IgD-negative memory B cell (primary cell): ENCODE measurements around the gene HYCC1. TPM values are rescaled to one million over a fixed set of nuclear protein-coding genes. Genes with fewer than 3 reads are reported as not detected.
A peak's percentile ranks its signal among the peaks of the same experiment; 100 is the strongest.

Experiments used
- H3K27ac Mint-ChIP-seq, 3 donors: one replicate each; pipeline ENCODE4 v1.8.0; 2020 to 2022; ENCODE audit warnings: mild to moderate bottlenecking in 3 of 3, mixed read lengths in 3 of 3, moderate library complexity in 1 of 3
- H3K27me3 Mint-ChIP-seq: one replicate; pipeline ENCODE4 v1.8.0; 2021; ENCODE audit warnings: mixed read lengths
- H3K36me3 Mint-ChIP-seq: one replicate; pipeline ENCODE4 v1.8.0; 2020; ENCODE audit warnings: mild to moderate bottlenecking, mixed read lengths
- H3K4me1 Mint-ChIP-seq, 3 donors: one replicate each; pipeline ENCODE4 v1.8.0; 2020 to 2022; ENCODE audit warnings: mixed read lengths in 3 of 3, mild to moderate bottlenecking in 1 of 3
- H3K4me3 Mint-ChIP-seq, 4 donors: one replicate each; pipeline ENCODE4 v1.8.0; 2020 to 2022; ENCODE audit warnings: mild to moderate bottlenecking in 4 of 4, mixed read lengths in 4 of 4, moderate library complexity in 3 of 4
- H3K9me3 Mint-ChIP-seq, 3 donors: one replicate each; pipeline ENCODE4 v1.8.0; 2020 to 2021; ENCODE audit warnings: mixed read lengths in 3 of 3, mild to moderate bottlenecking in 1 of 3
- polyA plus RNA-seq: library from polyadenylated mRNA; unstranded; fragments of 300-500 nt; fragmentation: Illumina TruSeq; gene quantifications from one replicate; pipeline ENCODE4 v1.2.3, GENCODE V29; 2021

Gene HYCC1
- polyA plus RNA-seq, 1 donor from 2014 or later, result 22.9 TPM

DNA sequence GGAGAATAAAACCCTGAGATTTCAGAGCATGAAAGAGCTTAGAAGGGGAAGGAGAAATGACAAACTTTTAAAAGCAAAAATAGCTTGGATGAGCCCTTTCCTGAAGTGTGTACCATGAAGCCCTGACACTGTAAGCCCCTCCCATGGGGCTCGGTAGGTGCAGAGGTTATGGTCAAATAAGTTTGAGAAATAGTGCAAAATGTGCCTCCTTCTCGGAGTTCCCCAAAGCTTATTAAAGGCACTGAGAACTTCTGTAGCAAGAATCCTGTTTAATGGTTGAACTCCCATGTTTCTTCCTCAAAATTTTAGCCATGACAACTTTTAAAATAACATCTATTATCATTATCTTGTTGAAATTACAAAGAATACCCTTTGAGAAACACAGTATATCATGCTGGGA, 10.5 kb upstream of the HYCC1 start:
- H3K4me1 Mint-ChIP-seq, result peaks cover 20 to 25% (median 21%) of the 10 kb centered on the region in 3 donors
- peaks cover 1% of the 10 kb centered on the region for H3K27me3 Mint-ChIP-seq
- no peak overlapping the region for H3K4me3 Mint-ChIP-seq
- H3K27ac Mint-ChIP-seq, result peak overlapping the region in 1 of 3 donors; percentile 33
- H3K36me3 Mint-ChIP-seq, result peaks cover 4% of the 10 kb centered on the region
- peaks cover 0 to 14% (median 2%) of the 10 kb centered on the region in 3 donors for H3K9me3 Mint-ChIP-seq

- H3K4me1 Mint-ChIP-seq, result peaks cover 21 to 33% (median 25%) of the 10 kb centered on the region in 3 donors
- H3K27ac Mint-ChIP-seq, result no peak overlapping the region
- H3K4me3 Mint-ChIP-seq, result no peak overlapping the region
- peaks cover 0 to 14% (median 4%) of the 10 kb centered on the region in 3 donors for H3K9me3 Mint-ChIP-seq
- H3K27me3 Mint-ChIP-seq, result peaks cover 1% of the 10 kb centered on the region
- peaks cover 6% of the 10 kb centered on the region for H3K36me3 Mint-ChIP-seq
These were observed 8.9 kb upstream of the HYCC1 start for GRCh38 chr7:23022851-23023250.

- Mint-ChIP-seq H3K4me3 (no peak overlapping the region), H3K36me3 (peaks cover 8% of the 10 kb centered on the region), H3K9me3 (peaks cover 0 to 14% (median 4%) of the 10 kb centered on the region in 3 donors), H3K27ac (peak overlapping the region in 1 of 3 donors; percentile 46), H3K4me1 (peaks cover 25 to 39% (median 29%) of the 10 kb centered on the region in 3 donors), H3K27me3 (peaks cover 1% of the 10 kb centered on the region)
These were observed 8.4 kb upstream of the HYCC1 start for GRCh38 chr7:23022258-23022769.

GRCh38 chr7:23021596-23021995, 7.7 kb upstream of the HYCC1 start:
- Mint-ChIP-seq H3K36me3 (peaks cover 8% of the 10 kb centered on the region), H3K9me3 (peaks cover 0 to 14% (median 4%) of the 10 kb centered on the region in 3 donors), H3K27me3 (no peaks in the 10 kb centered on the region), H3K27ac (no peak overlapping the region), H3K4me3 (no peak overlapping the region), H3K4me1 (peaks cover 32 to 46% (median 35%) of the 10 kb centered on the region in 3 donors)

- Mint-ChIP-seq H3K4me3 (no peak overlapping the region), H3K4me1 (peaks cover 28 to 52% (median 41%) of the 10 kb centered on the region in 3 donors), H3K9me3 (peaks cover 0 to 14% (median 4%) of the 10 kb centered on the region in 3 donors), H3K27me3 (no peaks in the 10 kb centered on the region), H3K27ac (no peak overlapping the region), H3K36me3 (peaks cover 8% of the 10 kb centered on the region)
These were observed 6.9 kb upstream of the HYCC1 start for GRCh38 chr7:23020742-23021401.

DNA sequence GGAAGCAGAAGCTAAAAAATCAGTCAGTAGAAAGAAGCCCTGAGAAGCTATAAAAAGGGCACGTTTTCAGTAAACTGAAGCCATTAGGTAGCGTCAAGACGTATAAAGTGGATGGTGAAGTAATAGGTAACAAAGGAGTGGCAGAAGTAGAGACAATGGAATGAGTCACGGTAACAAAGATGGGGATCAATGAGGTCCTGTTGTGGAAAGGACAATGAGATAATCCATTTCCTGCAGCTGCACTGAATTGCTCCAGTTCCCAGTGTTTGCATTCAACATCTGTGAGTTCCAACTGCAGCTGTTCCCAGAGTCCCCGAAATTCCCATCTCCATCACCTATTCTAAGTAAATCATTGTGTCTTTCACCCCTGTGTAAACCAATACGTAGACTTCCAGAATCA, 4.8 kb upstream of the HYCC1 start:
- peak overlapping the region in 1 of 4 donors; percentile 56 for H3K4me3 Mint-ChIP-seq
- H3K36me3 Mint-ChIP-seq, result peaks cover 8% of the 10 kb centered on the region
- peaks cover 0 to 14% (median 4%) of the 10 kb centered on the region in 3 donors for H3K9me3 Mint-ChIP-seq

DNA sequence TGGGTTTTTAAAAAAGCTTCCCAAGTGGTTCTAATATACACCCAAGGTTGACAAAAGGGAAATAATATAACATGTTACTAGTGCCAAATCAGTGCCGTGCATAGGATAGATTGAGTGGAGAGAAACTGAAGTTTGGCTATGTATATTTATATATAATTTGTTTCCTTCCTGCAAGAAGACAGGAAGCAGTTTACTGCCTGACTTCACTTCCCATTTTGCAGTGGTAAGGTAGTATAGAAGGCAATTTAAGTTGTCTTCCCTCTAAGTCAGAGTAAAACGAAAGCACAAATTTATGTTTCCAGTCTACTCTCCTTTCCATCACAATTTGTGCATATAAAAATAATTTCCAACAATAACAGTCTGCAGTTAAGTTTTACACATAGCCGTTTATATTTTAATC, 3.4 kb upstream of the HYCC1 start:
- Mint-ChIP-seq H3K4me3 (peak overlapping the region; percentile 10 to 87 (median 51)), H3K36me3 (peaks cover 6% of the 10 kb centered on the region), H3K27ac (peak overlapping the region in 2 of 3 donors; percentile 5 to 55), H3K4me1 (peaks cover 38 to 46% (median 38%) of the 10 kb centered on the region in 3 donors), H3K27me3 (no peaks in the 10 kb centered on the region), H3K9me3 (peaks cover 0 to 11% (median 4%) of the 10 kb centered on the region in 3 donors)

More for the DNA sequence above, 4.8 kb upstream of the HYCC1 start:
- H3K27me3 Mint-ChIP-seq, result no peaks in the 10 kb centered on the region
- H3K27ac Mint-ChIP-seq, result no peak overlapping the region
- peaks cover 38 to 49% (median 40%) of the 10 kb centered on the region in 3 donors for H3K4me1 Mint-ChIP-seq

DNA sequence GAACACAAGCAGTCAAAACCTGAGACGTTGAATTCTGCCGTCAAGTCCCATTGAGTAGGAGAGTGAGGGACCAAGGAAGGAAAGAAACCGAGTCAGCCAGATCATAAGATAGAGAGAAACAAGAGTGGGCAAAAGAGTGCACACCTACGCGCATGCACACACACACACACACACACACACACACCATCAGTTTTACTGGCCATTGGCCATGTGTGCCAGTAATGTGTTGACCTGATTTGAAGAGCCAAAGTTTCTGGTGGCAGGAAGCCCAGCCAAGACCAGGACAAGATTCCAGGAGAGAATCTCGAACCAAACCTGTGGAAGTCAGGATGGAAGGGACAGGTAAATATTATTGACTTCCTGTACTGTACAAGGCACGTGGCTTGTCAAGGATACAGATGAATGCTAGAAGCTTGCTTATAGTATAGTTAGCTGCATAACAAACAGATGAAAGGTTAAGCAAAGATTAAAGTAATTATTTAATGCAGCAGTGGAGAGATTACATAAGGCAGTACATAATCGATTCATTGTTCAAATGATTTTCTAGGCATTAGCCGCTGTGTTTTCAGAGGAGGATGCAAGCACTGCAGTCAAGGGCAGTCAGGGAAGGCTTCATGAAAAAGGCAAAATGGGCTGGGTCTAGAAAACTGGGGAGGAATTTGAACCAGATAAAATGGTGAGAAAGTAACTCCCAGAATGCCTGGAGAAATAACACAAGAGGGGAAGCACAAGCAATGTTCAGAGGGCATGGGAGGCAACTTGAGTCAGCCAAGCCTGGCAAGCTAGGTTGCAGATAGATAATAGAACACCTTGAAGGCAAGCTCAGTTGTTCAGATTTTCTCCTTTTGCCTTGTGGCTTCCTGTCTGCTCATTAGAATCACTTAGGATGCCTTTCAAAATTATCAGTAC, 2.7 kb upstream of the HYCC1 start:
- peaks cover 6% of the 10 kb centered on the region for H3K36me3 Mint-ChIP-seq
- peaks cover 0 to 4% (median 2%) of the 10 kb centered on the region in 3 donors for H3K9me3 Mint-ChIP-seq
- H3K27ac Mint-ChIP-seq, result peak overlapping the region in 2 of 3 donors; percentile 5 to 55
- peaks cover 36 to 45% (median 38%) of the 10 kb centered on the region in 3 donors for H3K4me1 Mint-ChIP-seq
- peak overlapping the region in 3 of 4 donors; percentile 10 to 87 (median 68) for H3K4me3 Mint-ChIP-seq
- H3K27me3 Mint-ChIP-seq, result no peaks in the 10 kb centered on the region

GRCh38 chr7:23014681-23015080, 751 bp upstream of the HYCC1 start:
- Mint-ChIP-seq H3K36me3 (peaks cover 4% of the 10 kb centered on the region), H3K4me3 (peak overlapping the region in 2 of 4 donors; percentile 61 to 95), H3K27me3 (no peaks in the 10 kb centered on the region), H3K9me3 (peaks cover 0 to 2% (median 0%) of the 10 kb centered on the region in 3 donors), H3K4me1 (peaks cover 27 to 38% (median 33%) of the 10 kb centered on the region in 3 donors), H3K27ac (peak overlapping the region in 2 of 3 donors; percentile 82 to 83)

DNA sequence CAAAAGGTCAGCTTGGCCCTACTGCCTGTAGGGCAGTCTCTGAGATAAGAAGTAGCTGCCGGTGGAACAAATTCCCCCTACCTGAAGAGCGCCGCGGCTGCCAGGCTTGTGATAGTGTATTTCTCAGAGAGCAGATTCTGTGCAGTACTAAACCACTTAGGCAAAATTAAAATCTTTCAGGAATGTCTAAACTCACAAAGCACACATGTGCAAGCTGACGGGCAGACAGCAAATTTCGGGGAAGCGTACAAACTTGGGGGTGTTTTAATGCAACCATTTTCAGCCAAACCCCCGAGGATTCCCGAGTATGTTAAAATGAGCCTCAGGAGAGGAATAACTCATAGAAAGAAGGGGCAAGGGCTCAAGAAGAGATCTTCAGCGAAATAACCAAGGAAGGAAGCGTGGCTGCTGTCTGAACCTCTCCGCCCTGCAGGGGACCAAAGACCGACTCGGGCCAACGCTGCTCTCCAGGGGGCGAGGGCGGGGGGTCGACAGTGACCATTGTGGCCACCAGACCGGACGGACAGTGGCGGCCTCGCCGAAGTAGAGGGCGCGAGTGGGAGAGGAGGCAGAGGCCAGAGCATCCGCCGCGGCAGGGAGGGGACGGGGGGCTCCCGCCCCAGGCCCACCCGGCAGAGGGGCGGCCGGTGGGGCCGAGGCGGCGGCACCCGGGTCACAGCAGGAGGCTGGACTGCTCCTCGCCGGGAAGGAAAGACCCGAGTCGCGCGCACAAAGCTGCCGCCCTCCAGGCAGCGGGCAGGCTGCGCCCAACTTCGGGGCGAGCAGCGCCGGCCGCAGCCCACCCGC, 819 bp downstream of the HYCC1 start:
- Mint-ChIP-seq H3K4me3 (no peak overlapping the region), H3K27ac (no peak overlapping the region)

DNA sequence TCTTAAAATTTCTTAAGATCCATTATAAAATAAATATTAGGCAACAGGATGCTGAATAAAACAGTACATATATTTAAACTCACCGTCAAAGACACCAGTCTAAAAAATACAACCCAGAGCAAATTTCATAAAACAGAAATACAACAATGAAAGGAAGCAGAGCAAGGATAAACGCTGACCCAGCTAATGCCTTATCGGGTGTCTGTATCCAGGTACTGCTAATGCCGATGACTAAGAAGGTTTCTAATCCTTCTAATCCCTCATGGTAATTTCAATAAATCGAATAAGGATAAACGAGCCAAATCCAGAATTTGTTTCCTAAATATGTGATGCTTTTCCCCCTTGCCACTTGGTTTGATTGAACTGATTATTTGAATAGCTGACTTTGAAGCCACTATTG, 1.7 kb downstream of the HYCC1 start:
- Mint-ChIP-seq H3K27ac (no peak overlapping the region), H3K27me3 (no peaks in the 10 kb centered on the region), H3K4me1 (peaks cover 22 to 26% (median 26%) of the 10 kb centered on the region in 3 donors), H3K36me3 (no peaks in the 10 kb centered on the region), H3K4me3 (no peak overlapping the region), H3K9me3 (no peaks in the 10 kb centered on the region)

More for the DNA sequence above, 819 bp downstream of the HYCC1 start:
- peaks cover 27 to 33% (median 30%) of the 10 kb centered on the region in 3 donors for H3K4me1 Mint-ChIP-seq
- no peaks in the 10 kb centered on the region for H3K27me3 Mint-ChIP-seq
- H3K36me3 Mint-ChIP-seq, result peaks cover 2% of the 10 kb centered on the region
- H3K9me3 Mint-ChIP-seq, result no peaks in the 10 kb centered on the region

DNA sequence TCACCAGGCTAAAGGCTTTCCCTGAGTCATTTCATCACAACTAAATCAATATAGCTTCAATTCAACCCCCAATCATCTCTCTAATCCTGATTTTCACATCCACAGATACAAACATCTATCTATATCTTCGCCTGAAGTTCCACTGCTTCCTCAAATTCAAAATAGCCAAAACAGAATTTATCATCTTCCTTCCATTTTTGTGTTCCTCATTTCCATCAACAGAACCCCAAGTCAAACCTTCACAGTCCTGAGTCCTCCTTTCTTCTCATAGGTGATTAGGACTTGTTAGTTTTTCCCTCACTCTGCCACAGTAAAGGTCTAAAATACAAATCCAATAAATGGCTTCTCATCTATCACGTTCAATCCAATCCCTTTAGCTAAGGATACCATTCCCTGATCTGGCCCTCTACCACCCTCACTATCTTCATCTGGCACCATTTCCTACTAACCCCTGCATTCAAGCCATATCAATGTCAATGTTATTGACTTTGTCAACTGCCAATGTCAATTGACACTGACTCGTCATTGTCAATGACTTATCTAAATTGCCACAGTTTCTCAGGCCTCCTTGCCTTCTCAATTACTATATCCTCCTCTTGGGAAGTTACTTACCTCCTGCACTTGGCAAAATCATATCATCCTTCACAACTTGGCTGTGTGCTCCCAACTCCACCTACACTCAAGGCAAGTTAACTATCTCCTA, 2.6 kb downstream of the HYCC1 start:
- Mint-ChIP-seq H3K27me3 (no peaks in the 10 kb centered on the region), H3K9me3 (no peaks in the 10 kb centered on the region), H3K36me3 (no peaks in the 10 kb centered on the region), H3K4me3 (no peak overlapping the region), H3K27ac (no peak overlapping the region), H3K4me1 (peaks cover 15 to 19% (median 19%) of the 10 kb centered on the region in 3 donors)

DNA sequence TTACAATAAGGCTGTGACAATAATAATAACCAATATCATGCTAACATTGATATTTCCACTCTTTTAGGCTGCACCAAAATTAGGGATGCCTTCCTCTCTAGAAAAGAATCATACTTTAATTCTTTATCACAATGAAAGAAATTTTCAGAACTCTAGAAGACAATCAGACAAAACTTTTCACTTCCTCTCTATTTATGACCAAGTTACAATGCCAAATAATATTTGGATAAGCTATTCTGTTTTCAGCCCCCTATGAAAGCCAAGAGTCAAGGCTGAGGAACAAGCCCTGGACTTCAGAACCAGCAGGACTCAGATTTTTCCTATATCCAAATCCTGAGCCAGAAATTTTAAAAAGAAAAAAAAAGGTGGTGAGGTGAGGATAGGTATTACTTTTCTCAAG, 4.6 kb downstream of the HYCC1 start:
- Mint-ChIP-seq H3K27me3 (no peaks in the 10 kb centered on the region), H3K4me3 (no peak overlapping the region), H3K9me3 (no peaks in the 10 kb centered on the region), H3K36me3 (no peaks in the 10 kb centered on the region), H3K4me1 (peaks cover 8 to 17% (median 12%) of the 10 kb centered on the region in 3 donors), H3K27ac (no peak overlapping the region)

- Mint-ChIP-seq H3K27ac (no peak overlapping the region), H3K9me3 (no peaks in the 10 kb centered on the region), H3K27me3 (no peaks in the 10 kb centered on the region), H3K4me3 (no peak overlapping the region), H3K4me1 (peaks cover 16 to 39% (median 29%) of the 10 kb centered on the region in 3 donors), H3K36me3 (no peaks in the 10 kb centered on the region)
These were observed 9.7 kb downstream of the HYCC1 start for GRCh38 chr7:23004247-23004520.
